Left lung (tissue), 10 donors: ENCODE measurements around the gene ROR2. TPM values are rescaled to one million over a fixed set of nuclear protein-coding genes. Genes with fewer than 3 reads are reported as not detected.

Experiments used
- ATAC-seq: fragments of 200-7000 bp; cut with Tn5 transposase; one replicate; pipeline ENCODE4 v1.9.1; 2020; ENCODE audit warnings: moderate library complexity
- DNase-seq, 4 donors: peaks; one replicate each; pipeline ENCODE4 v3.0.0-alpha.2; 2013 to 2020
- H3K27ac ChIP-seq, 2 donors: fragments of 200-600 bp; sonication (generic) in 1 of 2; one replicate each; pipeline versions ENCODE4 v1.5.0 to v1.8.0; 2020 to 2021
- H3K27me3 ChIP-seq, 2 donors: fragments of 200-600 bp; sonication (generic) in 1 of 2; one replicate each; pipeline versions ENCODE4 v1.5.0 to v1.8.0; 2020 to 2021
- H3K36me3 ChIP-seq, 2 donors: fragments of 200-600 bp; sonication (generic) in 1 of 2; one replicate each; pipeline versions ENCODE4 v1.5.0 to v1.8.0; 2020 to 2021
- H3K4me1 ChIP-seq, 2 donors: fragments of 200-600 bp; one replicate each; pipeline ENCODE4 v1.8.0; 2021
- H3K4me3 ChIP-seq, 2 donors: fragments of 200-600 bp; sonication (generic) in 1 of 2; one replicate each; pipeline versions ENCODE4 v1.5.0 to v1.8.0; 2020 to 2021; ENCODE audit warnings: mild to moderate bottlenecking in 1 of 2
- H3K9me3 ChIP-seq, 2 donors: fragments of 200-600 bp; sonication (generic) in 1 of 2; one replicate each; pipeline versions ENCODE4 v1.5.0 to v1.8.0; 2020 to 2021
- intact Hi-C, 2 donors: fragments of 100-400 bp; cut with DNase I; formaldehyde crosslinking; loops; one replicate each; pipeline versions ENCODE4 v1.11.2 to v1.14.2; 2022
- polyA plus RNA-seq, 6 donors: library from polyadenylated mRNA; unstranded; fragments of 120-200 nt; gene quantifications; one replicate each; pipeline ENCODE4 v1.2.1, GENCODE V29; 2013; ENCODE audit not compliant: insufficient read length in 6 of 6
- total RNA-seq, 2 donors: library from RNA; stranded (reverse); fragmentation: NEBNext Ultra II Directional; extraction: Animal tissue kit (Norgen Biotek cat#: 25700); gene quantifications; one replicate each; pipeline ENCODE4 v1.2.1, GENCODE V29; 2021
- TF ChIP-seq, protein P1 (sequence below), 2 donors: fragments of 200-600 bp; sonication (generic) in 1 of 2; IDR thresholded peaks; one replicate each; pipeline versions ENCODE4 v1.5.0 to v1.8.0; 2021; ENCODE audit warnings: antibody characterized with exemption in 2 of 2
- donor health status: DM: no; HTN: yes; CAD: no.
- donor health status: DM: no; HTN: no; CAD: no.

The ROR2 gene
- total and polyA plus RNA-seq, 8 donors: 11.5 to 36.5 (median 29.7) TPM

DNA sequence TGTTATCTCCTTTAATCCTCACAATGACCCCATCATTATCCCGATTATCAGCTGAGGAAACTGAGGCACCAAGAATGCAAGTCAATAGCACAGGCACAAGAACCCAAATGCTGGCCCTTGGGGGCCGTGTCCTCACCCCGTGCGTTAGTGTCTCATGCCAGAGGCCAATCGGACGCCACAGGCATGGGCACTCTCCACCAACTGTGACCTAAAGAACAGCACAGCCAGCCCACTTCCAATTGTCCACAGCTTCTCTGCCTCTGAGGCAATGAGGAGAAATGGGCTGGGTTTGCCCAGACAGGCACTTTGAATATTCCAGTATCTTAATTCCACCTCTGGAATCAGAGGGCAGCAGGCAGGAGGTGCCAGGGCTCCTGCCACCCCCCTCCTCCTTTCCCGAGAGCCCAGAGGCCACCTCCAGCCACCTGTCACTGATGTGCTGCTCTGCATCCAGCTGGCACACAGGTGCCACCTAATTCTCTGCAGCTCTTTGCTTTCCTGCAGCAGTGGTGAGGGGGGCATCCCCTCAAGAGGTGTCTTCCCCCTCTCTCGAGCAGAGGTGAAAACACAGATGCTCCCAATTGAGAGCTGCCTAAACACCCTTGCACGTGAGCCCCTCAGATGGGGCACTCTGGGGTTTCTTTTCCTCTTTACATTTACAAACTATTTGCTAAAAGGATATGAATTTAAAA lies 107.5 kb downstream of the ROR2 start:
- H3K27ac ChIP-seq: no peak overlapping the region
- no peaks in the 10 kb centered on the region for H3K36me3 ChIP-seq
- intact Hi-C loops: no loop called here
- no peaks in the 10 kb centered on the region for H3K9me3 ChIP-seq
- TF ChIP-seq, protein P1, sequence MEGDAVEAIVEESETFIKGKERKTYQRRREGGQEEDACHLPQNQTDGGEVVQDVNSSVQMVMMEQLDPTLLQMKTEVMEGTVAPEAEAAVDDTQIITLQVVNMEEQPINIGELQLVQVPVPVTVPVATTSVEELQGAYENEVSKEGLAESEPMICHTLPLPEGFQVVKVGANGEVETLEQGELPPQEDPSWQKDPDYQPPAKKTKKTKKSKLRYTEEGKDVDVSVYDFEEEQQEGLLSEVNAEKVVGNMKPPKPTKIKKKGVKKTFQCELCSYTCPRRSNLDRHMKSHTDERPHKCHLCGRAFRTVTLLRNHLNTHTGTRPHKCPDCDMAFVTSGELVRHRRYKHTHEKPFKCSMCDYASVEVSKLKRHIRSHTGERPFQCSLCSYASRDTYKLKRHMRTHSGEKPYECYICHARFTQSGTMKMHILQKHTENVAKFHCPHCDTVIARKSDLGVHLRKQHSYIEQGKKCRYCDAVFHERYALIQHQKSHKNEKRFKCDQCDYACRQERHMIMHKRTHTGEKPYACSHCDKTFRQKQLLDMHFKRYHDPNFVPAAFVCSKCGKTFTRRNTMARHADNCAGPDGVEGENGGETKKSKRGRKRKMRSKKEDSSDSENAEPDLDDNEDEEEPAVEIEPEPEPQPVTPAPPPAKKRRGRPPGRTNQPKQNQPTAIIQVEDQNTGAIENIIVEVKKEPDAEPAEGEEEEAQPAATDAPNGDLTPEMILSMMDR (IDR thresholded peaks at IDR 0.05): no peak
- DNase-seq (no peak), ATAC-seq (no peak)
- no peak overlapping the region for H3K4me3 ChIP-seq
- H3K27me3 ChIP-seq: peaks cover 0 to 22% of the 10 kb centered on the region in 2 donors
- H3K4me1 ChIP-seq: peaks cover 11 to 16% of the 10 kb centered on the region in 2 donors

DNA sequence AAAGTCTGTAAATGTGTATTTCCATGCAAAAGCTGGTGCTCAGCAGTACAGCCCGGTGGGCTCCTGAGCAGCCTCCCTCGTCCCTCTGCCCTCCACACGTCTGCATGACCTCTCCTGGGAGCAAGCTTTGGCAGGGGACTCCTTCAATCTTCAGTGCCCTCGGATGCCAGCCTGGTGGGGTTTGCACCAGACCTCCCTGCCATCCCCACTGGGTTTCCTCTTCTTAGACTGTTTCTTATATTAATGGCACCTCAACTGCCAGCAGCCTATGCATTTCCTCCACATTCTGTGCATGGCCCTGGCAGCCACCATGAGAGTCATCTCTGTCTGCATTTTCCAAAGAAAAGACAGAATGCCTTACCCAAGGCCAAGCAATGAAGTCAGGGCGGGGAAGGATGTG lies 108.4 kb downstream of the ROR2 start:
- ATAC-seq: no peak

DNA sequence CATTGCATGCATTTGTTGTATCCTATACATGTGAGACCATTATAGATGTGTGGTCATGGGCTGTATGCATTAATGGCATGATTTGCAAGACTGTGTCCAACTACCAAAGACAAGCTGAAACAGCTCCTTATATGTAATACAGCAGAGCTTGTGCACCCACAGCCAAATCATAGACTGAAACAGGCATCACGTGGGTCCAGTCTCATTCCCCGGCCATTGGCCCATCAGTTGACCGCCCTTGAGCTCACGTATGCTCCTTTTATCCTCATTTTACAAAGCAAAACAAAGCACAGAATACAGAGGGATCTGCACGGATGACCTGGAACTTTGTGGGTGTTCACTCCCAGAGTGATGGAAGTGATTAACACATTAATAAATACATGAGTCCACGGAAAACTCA lies 109.1 kb downstream of the ROR2 start:
- H3K9me3 ChIP-seq: no peaks in the 10 kb centered on the region
- H3K4me3 ChIP-seq: no peak overlapping the region
- TF ChIP-seq, protein P1 (IDR thresholded peaks at IDR 0.05): no peak
- H3K27ac ChIP-seq: no peak overlapping the region
- H3K36me3 ChIP-seq: no peaks in the 10 kb centered on the region
- no peak for DNase-seq
- intact Hi-C loops: no loop called here
- no peak for ATAC-seq
- H3K4me1 ChIP-seq: peaks cover 11 to 16% of the 10 kb centered on the region in 2 donors
- H3K27me3 ChIP-seq: peaks cover 0 to 27% of the 10 kb centered on the region in 2 donors

More for the DNA sequence above, 108.4 kb downstream of the ROR2 start:
- intact Hi-C loops: no loop called here
- Histone ChIP-seq H3K4me3 (no peak overlapping the region), H3K4me1 (peaks cover 11 to 16% of the 10 kb centered on the region in 2 donors), H3K9me3 (no peaks in the 10 kb centered on the region), H3K27me3 (peaks cover 0 to 22% of the 10 kb centered on the region in 2 donors), H3K27ac (no peak overlapping the region), H3K36me3 (no peaks in the 10 kb centered on the region)
- no peak for DNase-seq
- TF ChIP-seq, protein P1 (IDR thresholded peaks at IDR 0.05): no peak

DNA sequence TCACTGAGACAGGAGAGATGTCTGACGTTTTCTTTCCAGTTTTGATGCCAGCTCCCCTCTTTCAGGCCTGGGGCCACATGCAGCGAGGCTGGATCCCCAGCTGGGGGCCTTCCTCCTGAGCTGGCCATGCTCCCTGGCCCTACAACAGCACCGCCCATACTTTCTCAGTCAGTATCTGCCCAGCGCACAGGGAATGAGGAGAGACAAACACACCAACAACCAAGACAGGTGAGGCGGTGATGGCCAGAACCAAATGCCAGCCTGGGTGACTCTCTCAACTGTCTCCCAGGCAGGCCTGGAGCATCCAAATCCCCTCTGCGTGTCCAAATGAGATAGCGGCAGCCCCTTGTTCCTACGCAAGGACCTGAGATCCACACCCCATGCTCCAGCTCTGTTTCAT lies 109.6 kb downstream of the ROR2 start:
- Histone ChIP-seq H3K36me3 (no peaks in the 10 kb centered on the region), H3K4me3 (no peak overlapping the region), H3K27ac (no peak overlapping the region), H3K4me1 (peaks cover 11 to 16% of the 10 kb centered on the region in 2 donors), H3K9me3 (no peaks in the 10 kb centered on the region), H3K27me3 (peaks cover 0 to 27% of the 10 kb centered on the region in 2 donors)
- intact Hi-C loops: no loop called here
- TF ChIP-seq, protein P1 (IDR thresholded peaks at IDR 0.05): no peak
- ATAC-seq: no peak
- no peak for DNase-seq

DNA sequence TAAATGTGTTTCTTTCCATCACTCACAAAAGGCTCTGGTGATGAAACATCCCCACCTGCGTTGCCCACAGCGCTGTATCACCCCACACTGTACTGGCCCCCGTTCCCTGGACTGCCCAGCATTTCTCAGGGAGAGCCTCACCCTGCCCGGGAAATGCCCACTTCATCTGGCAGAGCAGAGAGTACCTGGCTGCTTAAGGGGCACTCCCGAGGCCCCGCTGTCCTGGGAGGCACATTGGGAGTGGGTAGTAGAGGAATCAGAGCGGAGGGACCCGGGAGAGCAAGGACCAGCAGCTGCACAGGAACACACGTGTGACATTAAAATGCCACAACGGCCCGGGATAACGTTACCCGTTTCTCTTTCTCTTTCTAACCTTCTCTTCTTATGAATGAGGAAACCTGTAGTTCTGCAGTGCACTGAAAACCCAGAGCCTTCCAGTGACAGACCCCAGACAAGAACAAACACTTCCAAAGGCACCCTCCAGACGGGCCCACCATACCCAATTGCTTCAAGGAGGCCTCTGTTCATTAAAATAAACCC lies 110.0 kb downstream of the ROR2 start:
- TF ChIP-seq, protein P1 (IDR thresholded peaks at IDR 0.05): no peak
- Histone ChIP-seq H3K36me3 (no peaks in the 10 kb centered on the region), H3K4me1 (peaks cover 11 to 16% of the 10 kb centered on the region in 2 donors), H3K27ac (no peak overlapping the region), H3K4me3 (no peak overlapping the region), H3K9me3 (no peaks in the 10 kb centered on the region), H3K27me3 (peaks cover 0 to 26% of the 10 kb centered on the region in 2 donors)
- no peak for ATAC-seq
- intact Hi-C loops: no loop called here
- no peak for DNase-seq
